B cell (primary cell): ENCODE results near the gene LBHD1. TPM values are rescaled to one million over a fixed set of nuclear protein-coding genes. Genes with fewer than 3 reads are reported as not detected.

Experiments used
- ATAC-seq: fragments of 200-7000 bp; cut with Tn5 transposase; one replicate; pipeline ENCODE4 v1.10.0; 2021; ENCODE audit warnings: low read depth, mild to moderate bottlenecking, moderate number of reproducible peaks, moderate library complexity
- CTCF ChIA-PET: fragments of 350-600 bp; sonication (Branson Sonifier 250); formaldehyde crosslinking; loops from one replicate; lab custom pipeline; 2021; ENCODE audit warnings: antibody characterized with exemption, inconsistent platforms; lab: Charles Lee
- POLR2A ChIA-PET: fragments of 350-600 bp; sonication (Branson Sonifier 250); formaldehyde crosslinking; loops from one replicate; lab custom pipeline; 2021; ENCODE audit warnings: antibody characterized with exemption; lab: Charles Lee
- DNase-seq: peaks from one replicate; pipeline ENCODE4 v3.0.0; 2013
- H2AFZ ChIP-seq: 2 replicates; pipeline ENCODE4 v1.6.1; 2012; ENCODE audit warnings: mild to moderate bottlenecking, low read depth, low read length; ENCODE audit not compliant: insufficient read depth, poor library complexity, severe bottlenecking
- H3K27ac ChIP-seq, 2 donors: 1 replicate in 1 of 2; 2 replicates in 1 of 2; pipeline ENCODE4 v1.5.1; 2012 to 2013; ENCODE audit warnings: low read length in 2 of 2, mild to moderate bottlenecking in 2 of 2, moderate library complexity in 1 of 2
- H3K27me3 ChIP-seq, 4 experiments: fragments of 200-600 bp in 1 of 4; sonication (generic) in 1 of 4; replicated peaks in 1 of 4; 1 replicate in 2 of 4; 2 replicates in 2 of 4; pipeline versions ENCODE4 v1.6.1 to v1.7.0; 2013 to 2016; ENCODE audit warnings: low read length in 3 of 4, mild to moderate bottlenecking in 2 of 4, mixed read lengths in 1 of 4, moderate library complexity in 1 of 4; ENCODE audit not compliant: insufficient read depth in 4 of 4, control insufficient read depth in 3 of 4; ENCODE audit errors: control extremely low read depth in 1 of 4
- H3K36me3 ChIP-seq, 2 experiments: replicated peaks in 1 of 2; 1 replicate in 1 of 2; 2 replicates in 1 of 2; pipeline versions ENCODE4 v1.6.1 to v1.7.1; 2013; ENCODE audit warnings: low read length in 1 of 2; ENCODE audit not compliant: insufficient read depth in 2 of 2, control insufficient read depth in 1 of 2; ENCODE audit errors: control extremely low read depth in 1 of 2, extremely low read depth in 1 of 2
- H3K4me1 ChIP-seq, 2 donors: fragments of 200-600 bp in 1 of 2; sonication (generic) in 1 of 2; 1 replicate in 1 of 2; 2 replicates in 1 of 2; pipeline versions ENCODE4 v1.5.1 to v1.6.1; 2013 to 2017; ENCODE audit warnings: low read length in 2 of 2; ENCODE audit not compliant: control insufficient read depth in 2 of 2, insufficient read depth in 2 of 2
- H3K4me2 ChIP-seq: replicated peaks from 2 replicates; pipeline ENCODE3; 2012; ENCODE audit warnings: mild to moderate bottlenecking, low read depth, low read length; ENCODE audit not compliant: poor library complexity, severe bottlenecking
- H3K4me3 ChIP-seq, 5 experiments: fragments of 200-600 bp in 1 of 5; sonication (generic) in 1 of 5; 1 replicate in 3 of 5; 2 replicates in 2 of 5; pipeline versions ENCODE4 v1.5.1 to v1.7.0; 2011 to 2016; ENCODE audit warnings: low read length in 4 of 5, mild to moderate bottlenecking in 4 of 5, low read depth in 2 of 5, control low read depth in 1 of 5, moderate library complexity in 1 of 5; ENCODE audit not compliant: insufficient read depth in 1 of 5; ENCODE audit errors: control extremely low read depth in 1 of 5, extremely low read depth in 1 of 5
- H3K79me2 ChIP-seq: fragments of 200-600 bp; sonication (generic); one replicate; pipeline ENCODE4 v1.6.0; 2016; ENCODE audit warnings: low read length; ENCODE audit not compliant: control insufficient read depth, insufficient read depth
- H3K9ac ChIP-seq: fragments of 200-600 bp; sonication (generic); 2 replicates; pipeline ENCODE4 v1.6.1; 2017; ENCODE audit warnings: mild to moderate bottlenecking, low read length, moderate library complexity
- H3K9me3 ChIP-seq, 3 donors: one replicate each; pipeline versions ENCODE4 v1.6.1 to v1.7.1; 2013; ENCODE audit warnings: low read length in 2 of 3; ENCODE audit not compliant: control insufficient read depth in 2 of 3, insufficient read depth in 1 of 3; ENCODE audit errors: control extremely low read depth in 1 of 3
- H4K20me1 ChIP-seq: 2 replicates; pipeline ENCODE4 v1.6.0; 2012; ENCODE audit warnings: mild to moderate bottlenecking, low read length; ENCODE audit not compliant: insufficient read depth, control insufficient read depth, poor library complexity, severe bottlenecking
- H3K27ac Mint-ChIP-seq: one replicate; pipeline ENCODE4 v1.8.0; 2021; ENCODE audit warnings: mixed read lengths
- H3K27me3 Mint-ChIP-seq: one replicate; pipeline ENCODE4 v1.8.0; 2021; ENCODE audit warnings: mixed read lengths
- H3K4me1 Mint-ChIP-seq: one replicate; pipeline ENCODE4 v1.8.0; 2021; ENCODE audit warnings: mixed read lengths
- H3K4me3 Mint-ChIP-seq: one replicate; pipeline ENCODE4 v1.8.0; 2021; ENCODE audit warnings: mixed read lengths
- H3K9me3 Mint-ChIP-seq: one replicate; pipeline ENCODE4 v1.8.0; 2022; ENCODE audit warnings: mixed read lengths; ENCODE audit not compliant: insufficient read depth
- CTCF ChIP-seq: fragments of 200-600 bp; IDR thresholded peaks from one replicate; pipeline ENCODE4 v1.8.0; 2022; ENCODE audit warnings: antibody characterized with exemption, mild to moderate bottlenecking
- EZH2 ChIP-seq: IDR thresholded peaks from 2 replicates; pipeline ENCODE4 v1.6.1; 2012; ENCODE audit warnings: borderline replicate concordance, low read depth, mild to moderate bottlenecking, moderate library complexity, low read length; ENCODE audit not compliant: insufficient read depth, poor library complexity, severe bottlenecking
- WGBS: methylation state at CpG from one replicate; pipeline ENCODE4 v1.1.5; 2013; ENCODE audit warnings: missing lambda C conversion rate; ENCODE audit not compliant: insufficient coverage; 5-methylcytosine and 5-hydroxymethylcytosine counted together
- intact Hi-C: fragments of 100-400 bp; cut with micrococcal nuclease; formaldehyde crosslinking; loops from one replicate; pipeline ENCODE4 v1.10.0; 2022
- polyA plus RNA-seq: library from polyadenylated mRNA; depleted of rRNA; stranded (reverse); fragments of >200 nt; gene quantifications from 2 replicates; pipeline ENCODE4 v1.2.3, GENCODE V29; 2012
- total RNA-seq, 2 donors: library from RNA; stranded (reverse); fragments of 120-200 nt in 1 of 2; gene quantifications; 1 replicate in 1 of 2; 2 replicates in 1 of 2; pipeline versions ENCODE4 v1.2.3 to v1.2.4, GENCODE V29; 2013 to 2022

Gene LBHD1
- total and polyA plus RNA-seq, 2 donors (not counting 1 experiment from before 2014, with no cell fraction given), result 19.3 to 33.3 TPM

- Histone ChIP-seq H3K9ac (no peak overlapping the region), H3K79me2 (peaks cover 73% of the 10 kb centered on the region), H3K4me2 (no peak overlapping the region), H3K36me3 (peaks cover 0 to 32% of the 10 kb centered on the region in 2 experiments), H3K27ac (no peak overlapping the region), H3K27me3 (no peaks in the 10 kb centered on the region), H3K4me1 (peaks cover 25 to 34% of the 10 kb centered on the region in 2 donors), H2AFZ (no peak overlapping the region), H3K9me3 (no peaks in the 10 kb centered on the region), H3K4me3 (no peak overlapping the region), H4K20me1 (peaks cover 9% of the 10 kb centered on the region)
- 97% methylated on average over 24 of the region's 24 CpGs for WGBS
- ChIA-PET POLR2A (interaction anchor here (1.0 to 4.7 kb wide), 3 partner anchors 16 to 61 kb away, joined by 3 to 32 read pairs (median 6); partner anchors contain the start of genes C11orf98, CSKMT, LBHD1 and UQCC3), CTCF (interaction anchor here (0.9 to 1.5 kb wide), 3 partner anchors 17 to 32 kb away, joined by 3 read pairs; partner anchors contain the start of genes C11orf98 and CSKMT)
- intact Hi-C loops, result no loop called here
- no peak for ATAC-seq
- Mint-ChIP-seq H3K4me1 (peaks cover 33% of the 10 kb centered on the region), H3K9me3 (no peaks in the 10 kb centered on the region), H3K27me3 (no peaks in the 10 kb centered on the region), H3K4me3 (no peak overlapping the region), H3K27ac (no peak overlapping the region)
- no peak for TF ChIP-seq EZH2
- TF ChIP-seq CTCF, result no peak
- DNase-seq, result no peak
These were observed 23.7 kb downstream of the LBHD1 start for GRCh38 chr11:62648185-62648966.

DNA sequence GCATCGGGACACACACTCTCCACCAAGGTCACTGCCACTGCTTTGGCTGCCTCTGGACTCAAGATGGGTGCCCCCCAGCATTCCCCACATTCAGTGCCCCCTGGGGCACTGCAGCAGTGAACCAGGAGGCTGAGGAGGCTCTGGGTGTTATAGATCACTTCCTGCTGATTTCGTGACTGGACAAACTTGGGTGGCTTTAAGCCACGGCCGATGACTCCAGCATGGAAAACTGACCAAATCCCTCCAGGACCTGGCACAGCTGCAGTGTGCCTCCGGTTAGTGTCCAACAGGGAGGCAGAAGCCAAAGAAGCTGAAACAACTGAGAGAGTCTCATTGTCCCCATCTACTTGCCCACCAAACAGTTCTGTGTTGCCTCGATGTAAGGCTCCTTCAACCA lies 24.5 kb downstream of the LBHD1 start:
- peaks cover 30% of the 10 kb centered on the region for H3K4me1 Mint-ChIP-seq
- H2AFZ ChIP-seq, result no peak overlapping the region
- H3K4me1 ChIP-seq, result peaks cover 24 to 32% of the 10 kb centered on the region in 2 donors
- no peaks in the 10 kb centered on the region for H3K27me3 Mint-ChIP-seq
- peaks cover 9% of the 10 kb centered on the region for H4K20me1 ChIP-seq
- H3K4me2 ChIP-seq, result no peak overlapping the region
- peaks cover 73% of the 10 kb centered on the region for H3K79me2 ChIP-seq
- no peak overlapping the region for H3K4me3 Mint-ChIP-seq
- intact Hi-C loops, result loop anchor here (2.0 kb wide), 1 partner anchor 35 kb away; the partner anchor contains the start of genes EML3 and ROM1
- no peak overlapping the region for H3K9ac ChIP-seq
- no peak overlapping the region for H3K27ac ChIP-seq
- no peaks in the 10 kb centered on the region for H3K9me3 ChIP-seq
- ChIA-PET CTCF (interaction anchor here (1.5 kb wide), 1 partner anchor 32 kb away, joined by 3 read pairs; no protein-coding TSS in a partner anchor), POLR2A (interaction anchor here (1.0 to 4.7 kb wide), 4 partner anchors 17 to 62 kb away, joined by 3 to 32 read pairs (median 6); partner anchors contain the start of genes C11orf98, CSKMT, LBHD1 and TUT1)
- H3K27me3 ChIP-seq, result no peaks in the 10 kb centered on the region
- 90% methylated on average over 5 of the region's 6 CpGs for WGBS
- H3K4me3 ChIP-seq, result no peak overlapping the region
- H3K36me3 ChIP-seq, result peaks cover 0 to 39% of the 10 kb centered on the region in 2 experiments
- DNase-seq, result no peak
- no peak overlapping the region for H3K27ac Mint-ChIP-seq
- no peak for TF ChIP-seq CTCF
- TF ChIP-seq EZH2, result no peak
- no peak for ATAC-seq
- H3K9me3 Mint-ChIP-seq, result no peaks in the 10 kb centered on the region
